ENCODE data around the gene KRT13. TPM values are rescaled to one million over a fixed set of nuclear protein-coding genes. Genes with fewer than 3 reads are reported as not detected.

Gene KRT13
- total RNA-seq, 3 donors from 2014 or later, result 1.6 TPM; not detected in 2

DNA sequence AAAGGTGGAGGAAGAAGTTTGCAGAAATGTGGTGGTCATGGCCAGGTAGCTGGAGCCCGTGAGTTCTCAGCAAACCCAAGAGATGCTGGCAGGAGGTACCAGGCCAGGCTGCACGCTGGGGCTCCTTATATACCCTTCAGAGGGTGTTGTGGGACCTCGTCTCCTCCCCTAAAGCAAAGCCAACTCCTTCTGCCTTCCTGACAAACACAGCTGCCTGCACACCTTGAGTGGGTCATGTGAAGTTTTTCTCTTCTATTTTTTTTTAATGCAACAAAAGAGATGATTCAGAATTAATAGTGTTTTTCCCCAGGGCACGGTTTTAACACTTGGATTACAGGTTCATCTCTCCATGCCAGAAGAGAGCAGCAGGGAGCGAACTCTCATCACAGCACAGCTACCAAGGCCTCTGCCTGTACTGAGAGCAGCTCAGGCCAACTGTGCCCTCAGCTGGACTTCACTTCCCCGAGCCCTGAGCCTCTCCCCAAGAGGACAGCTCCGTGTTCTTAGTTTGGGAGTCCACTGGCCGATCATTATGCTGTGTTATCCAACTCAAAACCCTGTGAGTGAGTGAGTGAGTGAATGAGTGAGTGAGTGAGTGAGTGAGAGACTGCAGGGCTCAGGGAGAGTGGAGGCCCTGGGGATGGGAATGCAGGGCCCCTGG, 13.5 kb upstream of the KRT13 start, which contains the start of gene KRT15:
KRT15 (minus strand) TSS at position 102 of the 661 bp plus-strand sequence; CDS start at position 39, 63 bp downstream.
- no peaks in the 10 kb centered on the region for H3K36me3 ChIP-seq
- no peaks in the 10 kb centered on the region for H3K27me3 ChIP-seq
- H3K9me3 ChIP-seq, result no peaks in the 10 kb centered on the region
- peaks cover 0 to 6% of the 10 kb centered on the region in 2 donors for H3K4me1 ChIP-seq
- DNase-seq (ENCODE audit: low spot score in 2 of 2), result peak in 1 of 2 donors; percentile 65
- H3K4me3 ChIP-seq, result peak within 1 kb of the TSS in 2 of 3 donors; percentile 54 to 60
- TF ChIP-seq POLR2A (IDR thresholded peaks at IDR 0.05) (peak; percentile 30), POLR2AphosphoS5 (IDR thresholded peaks at IDR 0.05) (peak in 2 of 3 donors; percentile 25 to 49)
- TF ChIP-seq, protein P1, sequence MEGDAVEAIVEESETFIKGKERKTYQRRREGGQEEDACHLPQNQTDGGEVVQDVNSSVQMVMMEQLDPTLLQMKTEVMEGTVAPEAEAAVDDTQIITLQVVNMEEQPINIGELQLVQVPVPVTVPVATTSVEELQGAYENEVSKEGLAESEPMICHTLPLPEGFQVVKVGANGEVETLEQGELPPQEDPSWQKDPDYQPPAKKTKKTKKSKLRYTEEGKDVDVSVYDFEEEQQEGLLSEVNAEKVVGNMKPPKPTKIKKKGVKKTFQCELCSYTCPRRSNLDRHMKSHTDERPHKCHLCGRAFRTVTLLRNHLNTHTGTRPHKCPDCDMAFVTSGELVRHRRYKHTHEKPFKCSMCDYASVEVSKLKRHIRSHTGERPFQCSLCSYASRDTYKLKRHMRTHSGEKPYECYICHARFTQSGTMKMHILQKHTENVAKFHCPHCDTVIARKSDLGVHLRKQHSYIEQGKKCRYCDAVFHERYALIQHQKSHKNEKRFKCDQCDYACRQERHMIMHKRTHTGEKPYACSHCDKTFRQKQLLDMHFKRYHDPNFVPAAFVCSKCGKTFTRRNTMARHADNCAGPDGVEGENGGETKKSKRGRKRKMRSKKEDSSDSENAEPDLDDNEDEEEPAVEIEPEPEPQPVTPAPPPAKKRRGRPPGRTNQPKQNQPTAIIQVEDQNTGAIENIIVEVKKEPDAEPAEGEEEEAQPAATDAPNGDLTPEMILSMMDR (IDR thresholded peaks at IDR 0.05), result no peak
- peak within 1 kb of the TSS; percentile 89 to 92 for H3K27ac ChIP-seq
- intact Hi-C loops (cut with DNase I; ENCODE audit: low total_unique reads), result no loop called here

- Histone ChIP-seq H3K4me3 (peak overlapping the region in 2 of 3 donors; percentile 54 to 60), H3K27me3 (no peaks in the 10 kb centered on the region), H3K4me1 (peaks cover 0 to 6% of the 10 kb centered on the region in 2 donors), H3K27ac (peak overlapping the region; percentile 63 to 89), H3K9me3 (no peaks in the 10 kb centered on the region), H3K36me3 (no peaks in the 10 kb centered on the region)
- TF ChIP-seq POLR2AphosphoS5 (IDR thresholded peaks at IDR 0.05) (no peak), POLR2A (IDR thresholded peaks at IDR 0.05) (no peak)
- TF ChIP-seq, protein P1 (IDR thresholded peaks at IDR 0.05), result no peak
- no peak for DNase-seq (ENCODE audit: low spot score in 2 of 2)
- intact Hi-C loops (cut with DNase I; ENCODE audit: low total_unique reads), result no loop called here
These were observed 12.6 kb upstream of the KRT13 start for GRCh38 chr17:41518031-41518430.

- no peak for DNase-seq (ENCODE audit: low spot score in 2 of 2)
- intact Hi-C loops (cut with DNase I; ENCODE audit: low total_unique reads), result no loop called here
- Histone ChIP-seq H3K4me1 (peaks cover 0 to 6% of the 10 kb centered on the region in 2 donors), H3K27me3 (no peaks in the 10 kb centered on the region), H3K9me3 (no peaks in the 10 kb centered on the region), H3K27ac (peak overlapping the region; percentile 68 to 89), H3K4me3 (peak overlapping the region in 2 of 3 donors; percentile 54 to 60), H3K36me3 (no peaks in the 10 kb centered on the region)
- TF ChIP-seq, protein P1 (IDR thresholded peaks at IDR 0.05), result no peak
- TF ChIP-seq POLR2AphosphoS5 (IDR thresholded peaks at IDR 0.05), result peak in 1 of 3 donors; percentile 3
These were observed 11.4 kb upstream of the KRT13 start for GRCh38 chr17:41516830-41517283.

DNA sequence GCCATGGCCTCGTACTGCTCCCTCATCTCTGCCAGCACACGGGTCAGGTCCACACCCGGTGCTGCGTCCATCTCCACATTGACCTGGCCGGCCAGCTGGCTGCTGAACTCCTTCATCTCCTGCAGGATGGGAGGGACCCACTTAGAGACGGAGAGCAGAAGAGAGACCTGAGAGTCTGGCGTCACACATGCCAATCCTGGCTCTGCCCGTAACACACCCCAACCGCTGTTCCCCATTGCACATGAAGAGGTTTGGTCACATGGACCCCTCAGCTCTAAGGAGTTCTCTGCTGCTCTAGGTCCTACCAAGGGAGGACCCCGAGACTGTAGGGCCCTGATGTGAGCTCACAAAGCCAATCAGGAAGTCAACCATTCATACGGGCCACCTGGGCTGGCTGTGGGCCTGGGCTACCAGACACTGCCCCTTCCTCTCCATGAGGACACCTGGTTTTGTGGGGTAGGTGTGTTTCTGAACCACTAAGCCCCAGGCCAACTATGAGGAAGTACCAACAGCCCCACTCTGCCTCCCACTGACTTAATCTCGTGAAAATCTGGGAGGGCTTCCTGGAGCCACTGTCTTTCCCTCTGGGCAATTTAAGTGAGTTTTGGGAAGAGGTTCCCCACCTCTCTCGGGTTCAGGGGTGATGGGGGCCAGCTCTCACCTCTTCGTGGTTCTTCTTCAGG, 10.9 kb upstream of the KRT13 start:
- no peaks in the 10 kb centered on the region for H3K9me3 ChIP-seq
- H3K27ac ChIP-seq, result peak overlapping the region; percentile 68 to 89
- DNase-seq (ENCODE audit: low spot score in 2 of 2), result no peak
- intact Hi-C loops (cut with DNase I; ENCODE audit: low total_unique reads), result no loop called here
- no peaks in the 10 kb centered on the region for H3K27me3 ChIP-seq
- TF ChIP-seq, protein P1 (IDR thresholded peaks at IDR 0.05), result no peak
- TF ChIP-seq POLR2AphosphoS5 (IDR thresholded peaks at IDR 0.05), result no peak
- TF ChIP-seq POLR2A (IDR thresholded peaks at IDR 0.05), result no peak
- peak overlapping the region in 2 of 3 donors; percentile 54 to 60 for H3K4me3 ChIP-seq
- peaks cover 0 to 4% of the 10 kb centered on the region in 2 donors for H3K4me1 ChIP-seq
- H3K36me3 ChIP-seq, result no peaks in the 10 kb centered on the region

GRCh38 chr17:41513168-41513547, 7.7 kb upstream of the KRT13 start:
- no peak for DNase-seq (ENCODE audit: low spot score in 2 of 2)

More at GRCh38 chr17:41513168-41513547, 7.7 kb upstream of the KRT13 start:
- intact Hi-C loops (cut with DNase I; ENCODE audit: low total_unique reads), result no loop called here
- no peaks in the 10 kb centered on the region for H3K36me3 ChIP-seq
- H3K9me3 ChIP-seq, result no peaks in the 10 kb centered on the region
- H3K4me3 ChIP-seq, result no peak overlapping the region
- no peaks in the 10 kb centered on the region for H3K4me1 ChIP-seq
- TF ChIP-seq, protein P1 (IDR thresholded peaks at IDR 0.05), result no peak
- TF ChIP-seq POLR2A (IDR thresholded peaks at IDR 0.05) (no peak), POLR2AphosphoS5 (IDR thresholded peaks at IDR 0.05) (peak in 1 of 3 donors; percentile 15)
- no peaks in the 10 kb centered on the region for H3K27me3 ChIP-seq
- H3K27ac ChIP-seq, result peak overlapping the region in 1 of 2 donors; percentile 44

All from breast epithelium (tissue), 4 donors.